ENCODE measurements around the gene HS2ST1. TPM values are rescaled to one million over a fixed set of nuclear protein-coding genes. Genes with fewer than 3 reads are reported as not detected.

HS2ST1 gene
- total RNA-seq, 3 donors from 2014 or later (not counting 1 experiment from before 2014, with no cell fraction given): 12.5 to 18.4 (median 14.3) TPM

DNA sequence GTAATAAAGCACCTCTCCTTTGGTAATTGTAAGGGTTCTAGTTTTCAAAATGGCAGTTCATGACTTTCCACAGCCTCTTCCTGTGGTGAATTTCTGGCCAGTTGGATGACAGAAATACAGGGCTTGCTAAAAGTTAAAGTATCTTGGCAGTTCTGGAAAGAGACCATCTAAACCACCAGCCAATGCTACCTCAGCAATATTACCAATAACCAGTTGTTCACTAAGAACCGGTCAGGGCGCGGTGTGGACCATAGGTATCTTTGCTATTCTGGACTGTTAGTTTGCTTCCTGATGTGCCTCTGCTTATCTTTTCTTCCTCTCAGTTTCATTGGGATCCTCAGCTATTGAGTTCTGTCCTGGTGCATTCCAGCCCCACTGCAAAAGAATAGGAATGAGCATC lies 124.7 kb downstream of the HS2ST1 start:
- no peaks in the 10 kb centered on the region for H3K27me3 ChIP-seq (ENCODE audit: control insufficient read depth, insufficient read depth, low read length)
- H3K9me3 ChIP-seq (ENCODE audit: control insufficient read depth, insufficient read depth, low read length): no peaks in the 10 kb centered on the region
- H3K4me1 ChIP-seq (ENCODE audit: control insufficient read depth, insufficient read depth, low read length): no peaks in the 10 kb centered on the region
- Mint-ChIP-seq H3K9me3 (no peaks in the 10 kb centered on the region), H3K27me3 (ENCODE audit: low read depth in 2 of 2) (no peaks in the 10 kb centered on the region), H3K27ac (no peak overlapping the region), H3K4me1 (peaks cover 7 to 27% of the 10 kb centered on the region in 2 donors), H3K36me3 (no peaks in the 10 kb centered on the region), H3K4me3 (no peak overlapping the region)
- H3K4me3 ChIP-seq (ENCODE audit: low read length): no peak overlapping the region
- TF ChIP-seq, protein P1, sequence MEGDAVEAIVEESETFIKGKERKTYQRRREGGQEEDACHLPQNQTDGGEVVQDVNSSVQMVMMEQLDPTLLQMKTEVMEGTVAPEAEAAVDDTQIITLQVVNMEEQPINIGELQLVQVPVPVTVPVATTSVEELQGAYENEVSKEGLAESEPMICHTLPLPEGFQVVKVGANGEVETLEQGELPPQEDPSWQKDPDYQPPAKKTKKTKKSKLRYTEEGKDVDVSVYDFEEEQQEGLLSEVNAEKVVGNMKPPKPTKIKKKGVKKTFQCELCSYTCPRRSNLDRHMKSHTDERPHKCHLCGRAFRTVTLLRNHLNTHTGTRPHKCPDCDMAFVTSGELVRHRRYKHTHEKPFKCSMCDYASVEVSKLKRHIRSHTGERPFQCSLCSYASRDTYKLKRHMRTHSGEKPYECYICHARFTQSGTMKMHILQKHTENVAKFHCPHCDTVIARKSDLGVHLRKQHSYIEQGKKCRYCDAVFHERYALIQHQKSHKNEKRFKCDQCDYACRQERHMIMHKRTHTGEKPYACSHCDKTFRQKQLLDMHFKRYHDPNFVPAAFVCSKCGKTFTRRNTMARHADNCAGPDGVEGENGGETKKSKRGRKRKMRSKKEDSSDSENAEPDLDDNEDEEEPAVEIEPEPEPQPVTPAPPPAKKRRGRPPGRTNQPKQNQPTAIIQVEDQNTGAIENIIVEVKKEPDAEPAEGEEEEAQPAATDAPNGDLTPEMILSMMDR (IDR thresholded peaks at IDR 0.05): no peak
- intact Hi-C loops (cut with micrococcal nuclease): no loop called here
- no peak overlapping the region for H3K27ac ChIP-seq (ENCODE audit: low read length)
- no peak for ATAC-seq
- WGBS (ENCODE audit: insufficient coverage): 98% methylated on average over 3 of the region's 3 CpGs
- H3K36me3 ChIP-seq (ENCODE audit: control insufficient read depth, insufficient read depth, low read length): no peaks in the 10 kb centered on the region
- no peak for DNase-seq

DNA sequence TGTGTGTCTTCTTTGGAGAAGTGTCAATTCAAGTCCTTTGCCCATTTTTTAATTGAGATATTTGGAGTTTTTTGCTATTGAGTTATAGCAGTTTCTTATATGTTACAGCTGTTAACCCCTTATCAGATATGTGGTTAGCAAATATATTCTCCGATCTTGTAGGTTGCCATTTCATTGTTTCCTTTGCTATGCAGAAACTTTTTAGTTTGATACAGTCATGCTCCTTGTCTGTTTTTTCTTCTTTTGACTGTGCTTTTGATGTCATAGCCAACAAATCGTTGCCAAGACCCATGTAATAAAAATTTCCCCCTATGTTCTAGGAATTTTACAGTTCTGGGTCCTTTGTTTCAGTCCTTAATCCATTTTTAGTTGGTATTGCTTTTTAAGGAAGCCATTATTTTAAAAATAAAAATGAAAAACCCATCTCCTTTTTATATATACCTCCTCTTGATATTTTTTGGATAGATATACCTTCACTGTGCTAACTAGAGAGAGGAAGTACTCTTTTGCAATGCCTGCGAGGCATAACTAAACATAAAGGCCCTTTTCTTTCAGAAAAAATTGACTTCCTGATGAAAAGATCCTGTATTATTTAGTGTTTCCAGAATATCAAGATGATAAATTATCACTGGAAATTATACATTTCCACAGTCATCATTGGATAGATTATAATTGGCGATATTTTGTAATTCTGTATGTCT lies 127.8 kb downstream of the HS2ST1 start:
- no peak for ATAC-seq
- 46% methylated on average over 2 of the region's 4 CpGs for WGBS (ENCODE audit: insufficient coverage)
- Histone ChIP-seq H3K4me3 (ENCODE audit: low read length) (no peak overlapping the region), H3K27ac (ENCODE audit: low read length) (no peak overlapping the region), H3K27me3 (ENCODE audit: control insufficient read depth, insufficient read depth, low read length) (no peaks in the 10 kb centered on the region), H3K36me3 (ENCODE audit: control insufficient read depth, insufficient read depth, low read length) (no peaks in the 10 kb centered on the region), H3K9me3 (ENCODE audit: control insufficient read depth, insufficient read depth, low read length) (no peaks in the 10 kb centered on the region), H3K4me1 (ENCODE audit: control insufficient read depth, insufficient read depth, low read length) (no peaks in the 10 kb centered on the region)
- DNase-seq: no peak
- intact Hi-C loops (cut with micrococcal nuclease): no loop called here
- Mint-ChIP-seq H3K27ac (no peak overlapping the region), H3K27me3 (ENCODE audit: low read depth in 2 of 2) (no peaks in the 10 kb centered on the region), H3K9me3 (no peaks in the 10 kb centered on the region), H3K36me3 (peaks cover 4% of the 10 kb centered on the region), H3K4me3 (no peak overlapping the region), H3K4me1 (peaks cover 29 to 32% of the 10 kb centered on the region in 2 donors)
- TF ChIP-seq, protein P1 (IDR thresholded peaks at IDR 0.05): no peak

DNA sequence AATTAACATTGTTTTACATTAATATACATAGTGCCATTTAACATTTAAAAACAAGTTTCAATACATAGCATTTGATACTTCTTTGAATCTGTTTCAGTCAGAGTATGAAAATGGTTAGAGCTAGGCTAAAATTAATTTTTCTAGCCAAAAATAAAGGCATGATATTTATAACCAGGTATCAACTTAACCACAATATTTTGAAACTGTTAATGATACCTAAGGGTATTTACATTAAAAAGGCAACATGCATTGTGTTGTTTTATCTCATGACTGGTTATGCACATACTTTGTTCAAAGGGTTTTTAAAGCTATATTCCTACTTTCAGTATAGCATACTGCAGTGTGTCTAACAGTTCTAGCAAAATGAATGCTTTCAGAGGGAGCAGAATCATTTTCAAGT lies 130.0 kb downstream of the HS2ST1 start:
- no peaks in the 10 kb centered on the region for H3K36me3 ChIP-seq (ENCODE audit: control insufficient read depth, insufficient read depth, low read length)
- Mint-ChIP-seq H3K9me3 (no peaks in the 10 kb centered on the region), H3K4me3 (no peak overlapping the region), H3K4me1 (peaks cover 29 to 34% of the 10 kb centered on the region in 2 donors), H3K27ac (no peak overlapping the region), H3K36me3 (peaks cover 6% of the 10 kb centered on the region), H3K27me3 (ENCODE audit: low read depth in 2 of 2) (no peaks in the 10 kb centered on the region)
- intact Hi-C loops (cut with micrococcal nuclease): no loop called here
- TF ChIP-seq, protein P1 (IDR thresholded peaks at IDR 0.05): no peak
- H3K4me1 ChIP-seq (ENCODE audit: control insufficient read depth, insufficient read depth, low read length): no peaks in the 10 kb centered on the region
- peak in 1 of 3 donors; percentile 8 for ATAC-seq
- no peaks in the 10 kb centered on the region for H3K27me3 ChIP-seq (ENCODE audit: control insufficient read depth, insufficient read depth, low read length)
- no peaks in the 10 kb centered on the region for H3K9me3 ChIP-seq (ENCODE audit: control insufficient read depth, insufficient read depth, low read length)
- no peak overlapping the region for H3K27ac ChIP-seq (ENCODE audit: low read length)
- DNase-seq: no peak
- no peak overlapping the region for H3K4me3 ChIP-seq (ENCODE audit: low read length)

DNA sequence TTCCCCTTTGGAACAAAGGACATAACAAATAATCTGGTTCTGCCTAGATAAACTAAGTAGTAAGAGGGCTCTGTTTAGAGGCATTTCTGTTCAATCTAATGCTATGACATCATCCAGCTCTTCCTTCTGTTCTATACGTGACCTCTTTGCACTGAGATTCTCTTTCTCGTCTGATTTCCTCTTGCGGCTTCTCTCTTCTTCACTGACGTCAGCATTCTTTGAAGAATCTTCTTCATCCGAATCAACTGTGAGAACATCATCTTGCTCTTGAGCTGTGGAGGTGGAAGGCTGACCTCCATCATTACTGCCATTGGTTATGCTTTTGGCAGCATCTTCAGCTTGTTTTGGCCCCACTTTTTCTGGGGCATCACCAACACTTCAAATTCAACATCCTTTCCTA lies 130.4 kb downstream of the HS2ST1 start:
- H3K27me3 Mint-ChIP-seq (ENCODE audit: low read depth in 2 of 2): no peaks in the 10 kb centered on the region
- H3K9me3 Mint-ChIP-seq: no peaks in the 10 kb centered on the region
- ATAC-seq (peak in 2 of 3 donors; percentile 50 to 54), DNase-seq (peak in 1 of 2 donors; percentile 82)
- Histone ChIP-seq H3K9me3 (ENCODE audit: control insufficient read depth, insufficient read depth, low read length) (no peaks in the 10 kb centered on the region), H3K27me3 (ENCODE audit: control insufficient read depth, insufficient read depth, low read length) (no peaks in the 10 kb centered on the region), H3K36me3 (ENCODE audit: control insufficient read depth, insufficient read depth, low read length) (no peaks in the 10 kb centered on the region), H3K4me3 (ENCODE audit: low read length) (no peak overlapping the region), H3K27ac (ENCODE audit: low read length) (no peak overlapping the region), H3K4me1 (ENCODE audit: control insufficient read depth, insufficient read depth, low read length) (no peaks in the 10 kb centered on the region)
- peaks cover 6% of the 10 kb centered on the region for H3K36me3 Mint-ChIP-seq
- H3K4me1 Mint-ChIP-seq: peaks cover 33 to 39% of the 10 kb centered on the region in 2 donors
- no peak overlapping the region for H3K4me3 Mint-ChIP-seq
- 71% methylated on average over 5 of the region's 5 CpGs for WGBS (ENCODE audit: insufficient coverage)
- intact Hi-C loops (cut with micrococcal nuclease): no loop called here
- peak overlapping the region in 1 of 2 donors; percentile 27 for H3K27ac Mint-ChIP-seq
- TF ChIP-seq, protein P1 (IDR thresholded peaks at IDR 0.05): no peak
